GM19351 (cell line): Measurements from ENCODE around the gene NGB.
"Not testable (repeated sequence)": the region's sequence is repeated elsewhere in the genome, so short reads cannot be mapped to it uniquely, and the experiment has no call there.

ENCODE experiments used
- ATAC-seq: cut with Tn5 transposase; IDR thresholded peaks from one replicate; pipeline ENCODE4 v1.9.1; 2021; ENCODE audit warnings: mild to moderate bottlenecking, moderate library complexity; ENCODE audit not compliant: unreplicated experiment

NGB gene

GRCh38 chr14:77296906-77297305 is 25.9 kb upstream of the NGB start:
- no peak for ATAC-seq

- ATAC-seq = no peak
These were observed 25.1 kb upstream of the NGB start for GRCh38 chr14:77296155-77296554.

- ATAC-seq = no peak
These were observed 19.7 kb upstream of the NGB start for GRCh38 chr14:77290705-77291104.

- no peak for ATAC-seq
These were observed 15.6 kb upstream of the NGB start for GRCh38 chr14:77286576-77286975.

GRCh38 chr14:77284466-77284865 is 13.5 kb upstream of the NGB start:
- ATAC-seq = no peak

GRCh38 chr14:77284066-77284465 is 13.1 kb upstream of the NGB start:
- no peak for ATAC-seq

- ATAC-seq = no peak
These were observed 10.9 kb upstream of the NGB start for GRCh38 chr14:77281852-77282410.

- not testable (repeated sequence) for ATAC-seq
These were observed 9.9 kb upstream of the NGB start for GRCh38 chr14:77280921-77281320.

GRCh38 chr14:77279719-77280118 is 8.7 kb upstream of the NGB start:
- ATAC-seq = no peak

GRCh38 chr14:77278461-77279230 is 7.6 kb upstream of the NGB start:
- ATAC-seq = no peak

- ATAC-seq = no peak
These were observed 6.0 kb upstream of the NGB start for GRCh38 chr14:77276959-77277358.

- ATAC-seq = no peak
These were observed 5.4 kb upstream of the NGB start for GRCh38 chr14:77276295-77276935.

GRCh38 chr14:77275601-77276017 is 4.6 kb upstream of the NGB start:
- ATAC-seq = no peak

GRCh38 chr14:77275041-77275580 is 4.1 kb upstream of the NGB start:
- no peak for ATAC-seq

- no peak for ATAC-seq
These were observed 2.8 kb upstream of the NGB start for GRCh38 chr14:77273796-77274195.

- ATAC-seq = no peak
These were observed 1.3 kb upstream of the NGB start for GRCh38 chr14:77272261-77272660.

- ATAC-seq = no peak
These were observed 469 bp downstream of the NGB start for GRCh38 chr14:77270361-77271112.

GRCh38 chr14:77268989-77269600 is 1.9 kb downstream of the NGB start:
- ATAC-seq = no peak

- no peak for ATAC-seq
These were observed 2.9 kb downstream of the NGB start for GRCh38 chr14:77267937-77268699.

- no peak for ATAC-seq
These were observed 4.7 kb downstream of the NGB start for GRCh38 chr14:77266336-77266735.
